GM19238 (cell line): ENCODE results near the gene EMB.
"Not testable (repeated sequence)": the region's sequence is repeated elsewhere in the genome, so short reads cannot be mapped to it uniquely, and the experiment has no call there.

Source experiments
- DNase-seq: peaks from one replicate; pipeline ENCODE4 v3.0.0; 2011; ENCODE audit warnings: low spot score; ENCODE audit not compliant: insufficient read length

The EMB gene

DNA sequence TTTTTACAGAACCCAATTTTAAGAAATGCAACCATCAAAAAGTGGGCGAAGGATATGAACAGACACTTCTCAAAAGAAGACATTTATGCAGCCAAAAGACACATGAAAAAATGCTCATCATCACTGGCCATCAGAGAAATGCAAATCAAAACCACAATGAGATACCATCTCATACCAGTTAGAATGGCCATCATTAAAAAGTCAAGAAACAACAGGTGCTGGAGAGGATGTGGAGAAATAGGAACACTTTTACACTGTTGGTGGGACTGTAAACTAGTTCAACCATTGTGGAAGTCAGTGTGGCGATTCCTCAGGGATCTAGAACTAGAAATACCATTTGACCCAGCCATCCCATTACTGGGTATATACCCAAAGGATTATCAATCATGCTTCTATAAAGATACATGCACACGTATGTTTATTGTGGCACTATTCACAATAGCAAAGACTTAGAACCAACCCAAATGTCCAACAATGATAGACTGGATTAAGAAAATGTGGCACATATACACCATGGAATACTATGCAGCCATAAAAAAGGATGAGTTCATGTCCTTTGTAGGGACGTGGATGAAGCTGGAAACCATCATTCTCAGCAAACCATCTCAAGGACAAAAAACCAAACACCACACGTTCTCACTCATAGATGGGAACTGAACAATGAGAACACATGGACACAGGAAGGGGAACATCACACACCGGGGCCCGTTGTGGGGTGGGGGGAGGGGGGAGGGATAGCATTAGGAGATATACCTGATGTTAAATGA is 19.7 kb downstream of the EMB start:
- DNase-seq: not testable (repeated sequence)

DNA sequence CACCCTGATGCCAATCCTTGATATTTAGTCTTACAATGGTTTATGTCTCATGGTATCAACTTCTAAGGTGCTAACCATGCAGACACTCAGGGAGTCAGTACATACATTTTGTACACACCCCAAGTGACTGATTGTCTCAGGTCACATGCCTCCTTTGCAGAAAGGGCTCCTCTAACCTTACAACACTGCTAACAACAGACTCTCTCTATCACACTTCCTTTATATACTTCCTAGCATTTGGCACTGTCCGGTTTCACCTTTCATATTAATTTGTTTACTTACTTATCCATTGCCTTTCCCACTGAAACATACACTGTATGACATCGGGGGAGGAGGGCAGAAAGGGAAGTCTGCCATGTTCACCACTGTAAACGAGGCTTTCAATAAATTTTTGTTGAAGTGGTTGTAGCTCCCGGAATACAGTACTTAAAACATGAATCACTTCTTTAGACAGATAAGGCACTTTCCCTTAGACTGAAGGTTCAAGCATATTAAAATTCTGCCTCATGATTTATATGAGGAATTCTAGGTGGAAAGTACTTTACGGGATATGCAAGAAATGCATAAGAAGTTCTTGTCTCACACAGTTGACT is 20.6 kb downstream of the EMB start:
- no peak for DNase-seq

DNA sequence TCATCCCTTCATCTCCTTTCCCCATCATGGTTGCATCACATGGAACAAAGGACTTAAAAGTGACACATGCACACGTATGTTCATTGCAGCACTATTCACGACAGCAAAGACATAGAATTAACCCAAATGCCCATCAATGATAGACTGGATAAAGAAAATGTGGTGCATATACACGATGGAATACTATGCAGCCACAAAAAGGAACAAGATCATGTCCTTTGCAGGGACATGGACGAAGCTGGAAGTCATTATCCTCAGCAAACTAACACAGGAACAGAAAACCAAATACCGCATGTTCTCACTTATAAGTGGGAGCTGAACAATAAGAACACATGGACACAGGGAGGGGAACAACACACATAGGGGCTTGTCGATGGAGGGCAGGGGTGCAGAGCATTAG is 21.4 kb downstream of the EMB start:
- DNase-seq: not testable (repeated sequence)

DNA sequence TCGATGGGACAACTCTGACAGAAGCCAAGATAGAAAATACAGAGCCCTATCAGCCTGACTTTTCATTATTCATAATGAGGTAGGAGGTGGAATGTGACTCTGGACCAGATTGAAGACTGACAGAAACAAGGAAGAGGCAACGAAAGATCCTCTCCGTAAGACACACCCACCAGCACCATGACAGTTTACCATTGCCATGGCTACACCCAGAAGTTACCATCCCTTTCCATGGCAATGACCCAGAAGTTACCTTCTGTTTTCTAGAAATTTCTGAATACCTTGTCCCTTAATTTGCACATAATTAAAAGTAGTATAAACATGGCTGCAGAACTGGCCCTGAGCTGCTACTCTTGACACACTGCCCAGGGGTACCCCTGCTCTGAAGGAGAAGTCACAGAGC is 24.5 kb downstream of the EMB start:
- DNase-seq: not testable (repeated sequence)

DNA sequence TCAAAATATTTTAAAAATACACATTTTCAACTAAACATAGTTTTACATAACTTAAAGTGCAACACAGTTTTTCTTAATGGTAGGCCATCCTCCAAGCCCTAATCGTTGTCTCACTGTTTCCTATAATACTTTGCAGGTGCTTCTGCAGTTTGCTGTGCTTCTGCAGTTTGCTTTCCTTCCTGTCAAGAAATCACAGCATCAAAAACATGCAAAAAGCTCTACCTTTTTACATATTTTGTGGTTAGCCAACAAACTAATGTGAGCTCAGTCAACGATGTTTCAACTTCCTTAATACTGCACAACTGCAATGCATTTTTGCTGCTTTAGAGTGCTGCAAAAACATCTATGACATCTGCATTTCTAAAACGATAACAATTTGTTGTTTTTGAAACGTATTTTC is 25.2 kb downstream of the EMB start:
- no peak for DNase-seq

DNA sequence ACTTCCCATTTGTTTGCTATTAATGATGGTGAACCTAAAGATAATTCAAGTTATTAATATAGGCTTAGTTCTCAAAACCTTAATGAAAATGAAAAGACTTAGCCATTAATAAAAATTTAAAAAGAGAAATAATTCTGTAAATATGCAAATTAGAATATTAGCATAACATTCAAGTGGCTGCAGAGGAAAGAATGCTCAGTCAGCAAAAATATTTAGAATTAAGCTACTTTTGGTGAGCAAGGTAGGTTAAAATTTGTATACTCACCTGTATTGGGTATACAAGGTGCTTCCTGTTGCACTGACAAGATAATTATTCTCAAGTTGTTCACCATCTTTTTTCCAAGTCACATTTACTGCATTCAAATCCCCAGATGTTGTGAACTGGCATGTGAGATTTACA is 30.2 kb downstream of the EMB start:
- DNase-seq: not testable (repeated sequence)

DNA sequence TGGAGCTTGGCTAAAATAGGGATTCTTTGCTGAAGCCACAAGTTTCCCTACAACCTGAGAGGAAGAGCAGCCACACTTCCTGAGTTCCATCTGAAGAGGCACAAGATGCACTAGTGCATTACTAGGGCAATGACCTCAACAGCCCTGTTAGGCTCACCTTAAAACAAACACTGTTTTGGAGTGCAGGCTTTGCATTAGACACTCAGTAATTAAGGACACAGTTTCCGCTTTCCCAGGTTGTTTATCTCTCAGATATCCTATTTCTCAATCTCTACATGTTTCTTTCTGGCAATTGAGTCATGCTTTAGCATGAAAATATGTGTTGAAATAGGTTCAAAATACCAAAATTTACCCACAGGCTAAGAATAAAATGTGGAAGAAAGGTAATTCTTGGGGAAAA is 34.2 kb downstream of the EMB start:
- DNase-seq: no peak

DNA sequence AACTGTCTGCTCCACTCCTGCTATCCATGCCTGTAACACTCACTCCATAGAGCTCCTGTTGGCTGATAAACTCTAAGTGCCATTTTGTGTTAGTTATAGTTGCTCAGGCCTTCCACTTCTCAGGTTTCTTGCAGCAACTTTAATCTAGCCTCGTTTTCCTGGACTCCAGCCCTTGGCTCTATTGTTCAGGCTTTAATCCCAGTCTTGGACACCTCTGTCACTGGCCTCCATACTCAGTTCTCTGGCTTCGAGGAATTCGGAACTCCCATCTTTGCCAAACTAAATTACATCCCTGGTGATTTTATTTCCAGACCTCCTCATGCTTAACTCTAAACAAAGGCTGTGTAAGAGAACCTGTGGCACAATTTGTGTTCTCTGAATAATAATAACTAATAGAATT is 39.8 kb downstream of the EMB start:
- DNase-seq: no peak

DNA sequence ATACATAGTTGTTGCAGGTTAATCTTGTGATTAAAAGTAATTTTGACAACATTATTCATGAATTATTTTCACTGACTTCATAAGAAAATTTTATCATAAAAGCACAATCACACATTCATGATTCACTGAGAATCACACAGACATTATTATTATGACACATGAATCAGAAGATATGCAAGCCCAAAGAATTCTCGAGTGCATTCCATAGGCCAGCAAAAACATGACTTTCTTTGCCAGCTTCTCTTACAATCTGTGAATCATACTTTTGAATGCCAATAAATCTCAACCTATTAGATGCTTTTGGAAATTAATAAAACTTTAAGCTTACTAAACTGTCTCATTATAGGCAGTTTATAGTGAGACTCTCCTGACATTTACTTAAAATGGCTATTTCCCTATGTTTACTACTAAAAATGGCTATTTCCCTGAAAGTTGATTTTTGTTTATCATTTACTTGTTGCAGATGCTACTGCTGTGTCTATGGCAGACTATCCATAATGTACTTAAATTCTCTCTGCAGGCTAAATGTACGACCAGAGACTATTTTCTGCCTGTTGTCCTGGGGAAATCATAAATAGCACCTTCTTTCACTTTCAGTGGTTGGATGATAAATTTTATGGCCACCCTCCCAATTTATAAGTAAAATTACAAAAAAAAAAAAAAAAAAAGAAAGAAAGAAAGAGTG is 47.0 kb downstream of the EMB start:
- not testable (repeated sequence) for DNase-seq

DNA sequence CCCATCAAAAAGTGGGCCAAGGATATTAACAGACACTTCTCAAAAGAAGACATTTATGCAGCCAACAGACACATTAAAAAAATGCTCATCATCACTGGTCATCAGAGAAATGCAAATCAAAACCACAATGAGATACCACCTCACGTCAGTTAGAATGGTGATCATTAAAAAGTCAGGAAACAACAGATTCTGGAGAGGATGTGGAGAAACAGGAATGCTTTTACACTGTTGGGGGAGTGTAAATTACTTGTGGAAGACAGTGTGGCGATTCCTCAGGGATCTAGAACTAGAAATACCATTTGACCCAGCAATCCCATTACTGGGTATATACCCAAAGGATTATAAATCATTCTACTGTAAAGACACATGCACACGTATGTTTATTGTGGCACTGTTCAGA is 48.8 kb downstream of the EMB start:
- DNase-seq: not testable (repeated sequence)

DNA sequence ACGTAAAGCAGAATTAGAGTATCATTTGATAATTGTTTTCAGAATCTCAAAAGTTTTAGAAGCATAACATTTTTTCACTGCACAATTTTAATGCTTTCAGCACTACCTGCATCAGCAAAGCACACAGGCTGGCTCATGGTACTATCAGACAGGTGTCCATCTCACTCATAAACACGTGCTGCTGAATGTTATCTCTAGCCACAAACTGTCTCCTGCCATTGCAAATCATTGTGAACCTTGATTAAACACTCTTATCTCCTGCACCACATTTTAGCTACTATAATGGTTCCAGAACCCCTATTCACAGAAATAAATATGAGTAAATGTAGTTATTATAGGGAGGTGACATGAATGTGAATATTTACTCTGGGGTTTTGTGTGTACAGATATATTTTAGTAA is 56.7 kb downstream of the EMB start:
- DNase-seq: not testable (repeated sequence)

DNA sequence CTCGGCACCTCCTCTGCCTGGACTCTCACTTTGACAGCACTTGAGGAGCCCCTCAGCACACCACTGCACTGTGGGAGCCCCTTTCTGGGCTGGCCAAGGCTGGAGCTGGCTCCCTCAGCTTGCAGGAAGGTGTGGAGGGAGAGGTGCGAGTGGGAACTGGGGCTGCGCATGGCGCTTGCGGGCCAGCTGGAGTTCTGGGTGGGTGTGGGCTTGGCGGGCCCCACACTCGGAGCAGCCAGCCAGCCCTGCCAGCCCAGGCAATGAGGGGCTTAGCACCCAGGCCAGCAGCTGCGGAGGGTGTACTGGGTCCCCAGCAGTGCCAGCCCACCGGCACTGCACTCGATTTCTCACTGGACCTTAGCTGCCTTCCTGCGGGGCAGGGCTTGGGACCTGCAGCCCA is 64.4 kb downstream of the EMB start:
- DNase-seq: not testable (repeated sequence)

DNA sequence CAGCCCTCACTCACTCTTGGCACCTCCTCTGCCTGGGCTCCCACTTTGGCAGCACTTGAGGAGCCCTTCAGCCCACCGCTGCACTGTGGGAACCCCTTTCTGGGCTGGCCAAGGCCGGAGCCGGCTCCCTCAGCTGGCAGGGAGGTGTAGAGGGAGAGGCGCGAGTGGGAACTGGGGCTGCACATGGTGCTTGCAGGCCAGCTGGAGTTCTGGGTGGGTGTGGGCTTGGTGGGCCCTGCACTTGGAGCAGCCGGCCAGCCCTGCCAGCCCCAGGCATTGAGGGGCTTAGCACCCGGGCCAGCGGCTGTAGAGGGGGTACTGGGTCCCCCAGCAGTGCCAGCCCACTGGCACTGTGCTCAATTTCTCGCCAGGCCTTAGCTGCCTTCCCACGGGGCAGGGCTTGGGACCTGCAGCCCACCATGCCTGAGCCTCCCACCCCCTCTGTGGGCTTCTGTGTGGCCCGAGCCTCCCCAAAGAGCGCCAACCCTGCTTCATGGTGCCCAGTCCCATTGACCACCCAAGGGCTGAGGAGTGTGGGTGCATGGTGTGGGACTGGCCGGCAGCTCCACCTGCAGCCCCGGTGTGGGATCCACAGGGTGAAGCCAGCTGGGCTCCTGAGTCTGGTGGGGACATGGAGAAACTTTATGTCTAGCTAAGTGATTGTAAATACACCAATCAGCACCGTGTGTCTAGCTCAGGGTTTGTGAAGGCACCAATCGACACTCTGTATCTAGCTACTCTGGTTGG is 71.6 kb downstream of the EMB start:
- DNase-seq: not testable (repeated sequence)

DNA sequence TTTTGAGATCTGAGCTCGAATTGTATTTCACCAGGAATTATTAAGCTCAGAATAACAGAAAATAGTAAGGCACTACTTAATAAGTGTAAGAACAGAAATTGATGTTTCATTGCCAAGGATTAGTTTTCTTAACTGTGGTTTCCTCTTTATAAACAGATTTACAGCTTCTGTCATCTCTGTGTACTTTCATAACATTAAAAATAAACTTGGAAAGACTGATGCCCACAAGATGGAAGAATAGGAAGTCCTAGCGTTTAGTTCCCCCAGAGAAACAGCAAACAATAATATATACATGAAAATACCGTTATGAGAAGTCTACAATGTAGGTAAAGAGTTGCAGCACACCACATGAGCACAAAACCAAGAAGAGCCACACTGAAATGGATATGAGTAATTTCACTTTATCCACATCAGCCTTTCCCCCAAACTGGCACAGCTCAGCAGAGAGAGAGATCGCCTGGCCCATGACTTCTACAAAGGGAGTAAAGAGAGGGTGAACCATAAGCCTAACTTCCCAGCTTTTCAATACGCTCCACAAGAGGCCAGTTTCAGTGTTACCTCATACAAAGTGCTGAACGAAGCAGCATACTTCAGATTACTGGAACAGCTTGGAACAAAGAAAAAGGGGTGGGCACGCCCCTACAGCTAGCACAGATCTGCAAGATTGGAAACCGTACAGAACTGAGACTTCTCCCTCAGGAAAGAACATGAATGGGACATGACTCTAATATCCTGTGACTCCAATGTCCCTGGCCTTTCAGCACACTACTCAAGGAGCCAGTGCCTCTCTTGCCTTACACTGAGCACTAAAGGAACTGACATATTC is 75.4 kb downstream of the EMB start:
- no peak for DNase-seq

DNA sequence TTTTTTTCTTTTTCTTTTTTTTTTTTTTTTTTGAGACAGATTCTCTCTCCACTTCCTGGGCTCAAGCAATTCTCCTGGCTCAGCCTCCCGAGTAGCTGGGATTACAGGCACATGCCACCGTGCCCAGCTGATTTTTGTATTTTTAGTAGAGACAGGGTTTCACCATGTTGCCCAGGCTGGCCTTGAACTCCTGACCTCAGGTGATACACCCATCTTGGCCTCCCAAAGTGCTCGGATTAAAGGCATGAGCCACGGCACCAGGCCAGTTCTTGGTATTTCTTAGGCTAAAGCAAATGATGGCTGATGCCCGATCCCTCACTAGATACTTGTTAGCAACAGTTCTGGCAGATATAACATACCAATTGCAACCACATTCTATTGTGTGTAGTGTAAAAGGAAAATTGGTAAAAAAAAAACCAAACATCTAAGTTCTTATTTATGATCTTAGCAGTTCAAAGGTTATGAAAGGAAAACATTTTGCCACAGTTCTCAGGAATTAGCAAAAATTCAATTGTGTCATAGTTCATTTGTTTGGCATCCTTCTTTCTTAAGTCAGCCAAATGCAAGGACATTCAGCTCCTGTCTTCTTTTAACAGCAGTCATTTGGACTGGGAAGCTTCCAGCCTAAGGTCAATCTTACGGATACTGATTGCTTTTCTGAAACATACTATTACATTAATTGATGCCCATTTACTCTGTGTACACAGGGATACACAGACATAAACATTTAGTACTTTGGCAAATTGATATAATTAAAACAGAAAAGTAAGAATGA is 76.4 kb downstream of the EMB start:
- DNase-seq: not testable (repeated sequence)

DNA sequence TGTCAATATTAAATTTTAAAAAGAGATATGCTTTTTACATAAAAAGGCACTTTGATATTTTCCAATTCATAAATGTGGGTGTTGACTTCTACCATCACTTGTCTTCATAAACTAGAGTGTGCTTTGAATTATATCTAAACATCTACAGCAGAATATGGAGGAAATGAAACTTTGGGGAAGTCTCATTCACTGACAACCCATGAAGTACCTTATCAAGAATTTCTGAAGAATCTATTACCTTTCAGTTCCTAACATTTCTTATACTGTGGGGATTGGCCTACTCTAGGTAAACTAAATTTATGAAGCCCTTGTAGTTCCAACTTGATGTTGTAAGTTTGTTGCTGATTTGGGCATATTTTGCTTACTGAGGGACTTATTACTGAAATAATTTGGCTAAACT is 81.9 kb downstream of the EMB start:
- DNase-seq: no peak

DNA sequence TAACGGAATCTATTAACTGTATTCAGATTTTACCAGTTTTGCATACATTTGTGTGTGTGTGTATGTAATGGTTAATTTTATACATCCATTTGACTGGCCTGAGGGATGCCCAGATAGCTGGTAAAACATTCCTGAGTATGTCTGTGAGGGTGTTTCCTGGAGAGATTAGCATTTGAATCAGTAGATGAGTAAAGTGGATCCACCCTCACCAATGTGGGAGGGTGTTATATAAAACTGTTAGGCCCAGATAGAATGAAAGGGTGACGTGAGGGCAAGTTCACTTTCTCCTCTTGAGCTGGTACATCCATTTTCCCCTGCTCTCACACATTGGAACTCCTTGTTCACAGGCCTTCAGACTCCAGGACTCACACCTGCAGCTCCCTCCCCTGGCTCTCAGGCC is 88.7 kb downstream of the EMB start:
- no peak for DNase-seq
